ENCODE data around the gene CBLN2.

The CBLN2 gene

DNA sequence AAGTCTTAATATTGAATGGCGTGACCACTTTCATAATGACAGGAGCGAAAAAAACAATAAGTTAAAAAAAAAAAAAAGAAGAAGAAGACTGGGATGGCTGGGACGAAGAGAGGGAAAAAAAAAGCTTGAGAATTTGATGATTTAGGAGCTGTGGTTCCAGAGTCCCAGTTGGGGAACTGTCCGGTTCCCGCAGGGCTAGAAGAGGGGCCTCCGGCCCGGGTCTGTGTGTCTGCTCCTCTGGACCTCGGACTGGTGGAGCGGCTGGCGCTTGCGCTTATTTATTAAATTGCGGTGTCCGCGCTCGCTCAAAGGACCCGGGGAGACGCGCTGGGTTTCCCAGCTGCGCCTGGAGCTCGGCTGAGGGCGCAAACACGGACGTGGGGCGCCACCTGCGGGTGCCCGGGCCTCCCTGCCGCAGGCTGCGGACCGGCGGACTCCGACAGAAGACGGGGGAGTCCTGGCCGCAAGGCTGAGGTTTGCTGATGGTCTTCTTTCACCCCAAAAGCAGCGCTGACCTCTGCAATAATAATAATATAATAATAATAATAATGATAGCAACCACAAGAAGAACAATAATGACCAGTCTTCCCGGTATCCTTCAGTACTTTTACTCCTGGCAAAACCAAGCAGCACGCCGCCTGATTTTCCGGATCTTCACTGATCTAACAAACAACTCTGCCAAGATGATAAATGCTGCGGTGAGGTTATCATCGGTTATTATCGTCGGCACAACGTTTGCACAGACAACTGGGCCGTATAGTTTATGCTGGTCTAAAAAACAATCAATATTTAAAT is at the start of gene CBLN2:
Gene CBLN2, minus strand, starts transcription at position 251 of the 795 bp plus-strand sequence. CDS start 2,182 bp downstream, outside the sequence.
- peak; percentile 48 to 54 for DNase-seq

DNA sequence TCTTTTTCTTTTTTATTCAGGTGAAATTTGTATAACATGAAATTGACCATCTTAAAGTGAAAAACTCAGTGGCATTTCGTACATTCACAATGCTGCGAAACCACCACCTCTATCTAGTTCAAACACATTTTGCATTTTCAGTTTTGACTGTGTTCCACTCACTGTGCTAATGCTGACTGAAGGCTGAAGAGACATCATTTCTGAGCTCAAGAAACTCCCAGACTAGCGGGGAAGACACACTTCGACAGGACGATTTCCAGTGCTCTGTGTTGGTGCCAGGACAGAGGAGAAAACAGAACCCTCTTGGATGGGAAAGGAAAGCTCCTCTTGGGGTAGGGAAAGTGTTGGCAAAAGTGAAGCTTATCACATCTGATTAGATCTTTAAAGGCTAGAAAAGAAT is 44.2 kb upstream of the CBLN2 start:
- DNase-seq, result no peak

DNA sequence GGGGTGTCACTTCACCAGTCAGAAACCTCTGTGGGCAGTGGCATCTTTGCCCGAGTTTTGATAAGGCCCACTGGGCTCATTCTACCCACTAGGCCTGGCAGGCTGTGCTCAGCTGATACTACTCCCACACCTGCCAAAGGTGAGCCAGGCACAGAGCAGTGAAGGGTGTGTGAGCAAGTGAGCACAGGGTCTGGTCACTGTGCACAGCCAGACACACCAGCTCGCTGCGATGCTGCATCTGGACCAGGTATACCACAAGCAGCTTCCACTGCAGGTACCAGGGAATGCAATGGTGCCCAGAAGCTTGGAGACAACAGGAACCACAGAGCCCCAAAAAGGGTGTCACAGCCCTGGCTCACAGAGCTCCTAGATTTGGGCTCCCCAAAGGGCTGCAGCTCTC is 40.6 kb upstream of the CBLN2 start:
- no peak for DNase-seq

DNA sequence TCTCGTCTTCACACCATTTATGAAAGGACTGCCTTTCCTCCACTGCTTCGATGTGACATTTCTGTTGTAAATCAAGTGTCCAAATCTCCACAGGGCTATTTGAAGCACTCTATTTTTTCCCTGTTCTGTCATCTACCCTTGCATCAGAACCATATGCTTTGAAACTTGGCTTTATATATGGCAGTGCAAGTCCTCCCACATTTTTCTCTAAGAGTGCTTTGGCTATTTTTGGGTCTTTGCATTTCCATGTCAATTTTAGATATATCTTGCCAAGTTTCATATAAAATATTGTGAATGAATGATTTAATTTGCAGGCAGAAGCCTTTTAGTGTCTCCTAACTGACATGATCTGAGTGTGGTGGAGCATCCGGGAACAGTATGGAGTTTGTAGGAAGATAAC is 37.8 kb upstream of the CBLN2 start:
- DNase-seq, result no peak

DNA sequence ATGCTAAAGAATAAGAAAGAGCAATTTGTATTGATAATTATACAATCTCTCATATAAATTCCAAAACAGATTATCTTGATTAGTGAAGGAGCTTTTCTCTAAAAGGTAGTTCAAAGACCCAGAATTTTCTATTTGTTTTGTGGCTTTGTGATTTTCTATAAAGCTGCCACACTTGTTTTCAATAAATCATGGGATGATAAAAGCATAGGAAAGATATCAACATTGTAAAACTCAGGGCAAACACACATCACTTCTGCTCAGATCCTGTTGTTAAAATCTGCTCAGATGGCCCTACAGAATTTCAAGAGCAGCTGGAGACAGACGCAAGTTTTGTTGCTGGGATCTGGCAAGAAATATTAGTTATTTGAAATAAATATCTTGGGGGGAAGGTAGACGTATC is 28.8 kb upstream of the CBLN2 start:
- DNase-seq, result no peak

DNA sequence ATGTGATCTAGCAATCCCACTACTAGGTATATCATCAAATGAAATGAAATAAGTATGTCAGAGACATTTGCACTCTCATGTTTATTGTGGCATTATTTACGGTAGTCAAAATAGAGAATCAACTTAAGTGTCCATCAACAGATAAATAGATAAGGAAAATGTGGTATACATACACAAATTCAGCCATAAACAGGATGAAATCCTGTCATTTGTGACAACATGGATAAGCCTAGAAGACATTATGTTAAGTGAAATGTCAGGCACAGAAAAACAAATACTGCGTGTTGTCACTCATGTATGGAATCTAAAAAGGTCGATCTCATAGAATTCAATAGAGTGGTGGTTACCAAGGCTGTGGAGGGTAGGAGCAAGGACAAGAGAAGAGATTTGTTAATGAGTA is 22.1 kb upstream of the CBLN2 start:
- no peak for DNase-seq

DNA sequence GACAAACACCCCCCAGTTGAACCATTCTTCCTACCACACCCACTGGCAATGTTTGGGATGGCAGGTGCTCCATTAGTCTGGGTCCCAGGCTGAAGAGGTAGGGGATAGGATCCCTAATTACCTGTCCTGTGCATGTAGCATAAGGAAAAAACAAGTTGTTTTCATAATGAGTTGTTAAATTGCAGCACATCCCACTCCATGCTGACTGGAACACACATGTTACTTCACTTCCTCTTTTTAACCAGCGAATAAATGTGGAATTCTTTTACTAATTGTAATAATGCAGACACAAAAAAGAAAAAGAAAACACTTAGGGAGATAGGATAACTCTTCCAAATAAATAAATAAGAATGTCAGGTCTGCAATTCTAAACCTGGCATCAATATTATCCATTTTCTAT is 11.8 kb upstream of the CBLN2 start:
- DNase-seq, result no peak

DNA sequence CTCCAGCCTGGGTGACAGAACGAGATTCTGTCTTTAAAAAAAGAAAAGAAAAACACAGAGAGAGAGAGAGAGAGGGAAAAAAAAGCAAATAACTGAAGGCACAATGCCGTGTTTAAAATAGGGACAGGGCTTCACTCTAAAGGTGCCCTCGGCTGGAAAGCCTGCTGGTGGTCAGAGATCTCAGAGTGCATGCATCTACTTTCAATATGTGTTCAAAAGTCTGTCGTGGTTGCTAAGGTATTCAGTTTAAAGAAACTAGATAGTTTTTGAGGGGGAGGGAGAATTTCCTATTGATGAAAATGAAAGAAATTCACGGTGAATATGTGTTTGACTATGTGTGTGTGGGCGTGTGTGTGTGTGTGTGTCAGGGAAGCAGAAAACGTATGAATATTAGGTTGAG is 11.0 kb upstream of the CBLN2 start:
- DNase-seq, result no peak

DNA sequence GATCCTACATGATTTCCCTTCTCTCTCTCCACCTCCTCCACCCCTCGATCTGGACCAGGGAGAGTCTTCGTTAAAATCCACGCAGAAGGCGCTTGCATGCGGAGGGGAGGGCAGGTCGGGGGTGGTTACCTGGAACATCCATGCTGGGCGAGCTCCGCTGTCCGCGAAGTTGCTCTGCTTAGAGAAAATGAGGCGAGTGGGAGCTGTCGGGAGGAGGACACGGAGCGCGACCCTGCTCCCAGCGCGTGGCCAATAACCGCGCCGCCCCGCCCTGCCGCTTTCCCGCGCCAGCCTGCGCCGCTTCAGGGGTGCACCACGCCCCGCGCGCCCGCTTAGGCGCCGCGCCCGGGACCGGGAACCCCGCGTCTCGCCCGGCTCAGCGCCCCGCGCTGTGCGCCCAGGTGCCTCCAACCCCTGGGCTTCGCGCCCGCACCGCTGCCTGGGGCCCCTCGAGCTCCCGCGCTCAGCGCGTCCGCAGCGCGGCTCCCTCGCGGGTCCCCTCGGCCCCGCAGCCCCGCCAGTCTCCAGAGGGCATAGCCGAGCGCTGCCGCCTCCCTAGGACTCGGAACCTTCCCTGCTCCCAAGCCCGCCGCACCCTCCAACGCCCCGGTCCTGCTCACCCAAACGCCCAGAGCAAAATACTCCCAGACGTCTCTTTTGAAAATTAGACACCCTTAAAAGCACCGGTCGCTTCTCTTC is 636 bp downstream of the CBLN2 start:
- no peak for DNase-seq

DNA sequence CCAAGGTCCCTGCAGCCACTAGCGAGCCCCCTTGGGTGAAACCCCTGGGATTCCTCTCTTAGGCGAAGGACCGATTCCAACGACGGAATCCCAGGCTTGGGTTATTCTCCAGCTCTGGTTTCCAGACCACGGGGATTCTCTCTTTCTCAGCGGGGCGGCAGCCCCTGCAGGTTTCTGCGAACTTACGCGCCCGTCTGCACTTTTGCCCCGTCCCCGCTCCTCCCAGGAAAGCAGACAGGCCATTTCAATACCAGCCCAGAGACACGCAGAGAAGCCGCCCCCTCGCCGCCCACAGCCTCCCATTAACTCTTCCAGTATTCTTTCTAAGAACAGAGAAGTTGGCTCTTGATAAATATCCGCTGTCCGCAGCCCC is 1.2 kb downstream of the CBLN2 start:
- DNase-seq, result no peak

DNA sequence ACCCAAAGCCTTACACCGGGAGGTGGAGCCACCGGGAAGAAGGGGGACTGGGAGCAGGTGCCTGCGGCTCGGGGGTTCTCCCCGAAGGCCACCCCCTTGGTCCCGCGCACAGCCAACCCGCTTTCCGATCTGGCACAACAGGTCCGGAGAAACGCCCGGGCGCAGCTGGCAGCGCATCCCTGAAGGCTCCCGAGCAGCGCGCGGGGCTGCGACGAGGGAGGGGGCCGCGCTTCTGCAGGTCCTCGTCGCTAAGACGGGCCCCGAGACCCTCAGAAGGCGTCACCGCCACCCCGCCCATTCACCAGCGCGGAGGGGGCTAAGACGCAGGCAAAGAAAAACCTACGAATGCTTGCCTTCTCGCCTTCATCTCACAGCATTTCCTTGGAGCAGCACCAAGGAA is 1.8 kb downstream of the CBLN2 start:
- no peak for DNase-seq

DNA sequence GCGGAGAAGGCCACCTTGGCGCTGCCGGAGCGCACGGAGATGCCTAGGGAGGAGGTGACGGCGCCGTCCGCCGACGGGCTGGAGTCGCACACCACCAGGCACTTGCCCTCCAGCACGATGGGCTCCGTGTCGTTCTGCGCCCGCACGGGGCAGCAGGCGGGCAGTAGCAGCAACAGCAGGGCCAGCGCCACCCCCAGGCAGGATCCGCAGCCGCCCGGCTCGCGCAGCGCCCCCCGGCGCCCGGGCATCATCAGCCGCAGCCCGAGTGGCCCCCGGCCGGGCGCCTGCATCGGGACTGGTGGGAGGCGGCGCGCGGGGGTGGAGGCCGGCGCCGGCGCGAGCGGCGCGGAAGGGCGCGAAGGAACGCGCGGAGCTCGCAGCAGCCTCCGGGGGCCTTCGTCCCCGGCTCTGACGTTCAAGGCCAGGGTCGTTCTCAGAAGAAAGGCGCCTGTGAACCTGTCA is 2.2 kb downstream of the CBLN2 start:
- no peak for DNase-seq

DNA sequence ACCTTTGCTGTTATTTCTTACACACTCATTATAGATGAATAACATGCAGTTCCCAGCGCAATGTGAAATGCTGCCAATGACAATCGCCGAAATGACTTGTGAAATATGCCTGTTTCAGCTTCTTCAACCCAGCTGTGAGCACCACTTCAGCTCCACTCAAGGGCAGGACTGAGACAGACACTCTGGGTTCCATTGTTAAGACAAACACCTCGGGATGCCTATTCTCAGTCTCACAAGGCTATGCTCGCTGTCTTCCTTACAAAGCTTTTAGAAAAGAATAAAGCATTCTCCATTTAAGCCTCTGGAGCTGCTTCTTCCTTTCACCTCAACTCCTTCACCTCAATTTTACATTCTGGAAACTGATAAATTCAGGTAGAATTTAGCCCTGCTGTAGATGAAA is 4.2 kb downstream of the CBLN2 start:
- DNase-seq, result no peak

DNA sequence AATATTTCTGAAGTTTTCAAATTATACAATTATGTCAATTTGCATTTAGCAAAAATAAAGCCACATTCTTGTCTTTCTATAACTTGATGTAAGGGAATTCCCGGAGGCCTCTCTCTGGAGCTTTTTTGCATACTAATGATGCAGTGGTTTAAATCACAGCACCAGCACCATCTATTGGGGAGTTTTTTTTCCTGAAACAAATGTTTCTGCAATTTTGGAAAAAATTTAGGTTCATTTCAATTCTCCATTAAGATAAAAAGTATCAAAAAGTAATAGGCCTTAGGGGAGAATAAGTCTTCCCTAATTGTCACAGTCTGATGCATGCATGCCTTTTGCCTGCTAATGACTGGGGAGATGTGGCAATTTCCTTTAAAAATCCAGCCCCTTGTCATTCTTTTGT is 13.5 kb downstream of the CBLN2 start:
- no peak for DNase-seq

DNA sequence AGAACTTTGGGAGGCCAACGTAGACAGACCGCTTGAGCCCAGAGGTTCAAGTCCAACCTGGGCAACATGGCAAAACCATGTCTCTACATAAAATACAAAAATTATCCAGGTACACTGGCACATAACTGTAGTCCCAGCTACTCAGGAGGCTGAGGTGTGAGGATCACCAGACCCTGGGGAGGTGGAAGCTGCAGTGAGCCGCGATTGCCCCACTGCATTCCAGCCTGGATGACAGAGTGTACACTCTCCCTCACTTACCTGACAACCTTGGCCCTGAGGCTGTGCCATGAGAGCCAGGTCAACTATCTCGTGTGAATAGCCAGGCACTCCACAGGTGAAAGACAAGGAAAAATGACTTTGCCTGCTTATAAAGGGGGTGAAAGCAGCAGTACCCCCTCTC is 39.3 kb downstream of the CBLN2 start:
- DNase-seq, result no peak

DNA sequence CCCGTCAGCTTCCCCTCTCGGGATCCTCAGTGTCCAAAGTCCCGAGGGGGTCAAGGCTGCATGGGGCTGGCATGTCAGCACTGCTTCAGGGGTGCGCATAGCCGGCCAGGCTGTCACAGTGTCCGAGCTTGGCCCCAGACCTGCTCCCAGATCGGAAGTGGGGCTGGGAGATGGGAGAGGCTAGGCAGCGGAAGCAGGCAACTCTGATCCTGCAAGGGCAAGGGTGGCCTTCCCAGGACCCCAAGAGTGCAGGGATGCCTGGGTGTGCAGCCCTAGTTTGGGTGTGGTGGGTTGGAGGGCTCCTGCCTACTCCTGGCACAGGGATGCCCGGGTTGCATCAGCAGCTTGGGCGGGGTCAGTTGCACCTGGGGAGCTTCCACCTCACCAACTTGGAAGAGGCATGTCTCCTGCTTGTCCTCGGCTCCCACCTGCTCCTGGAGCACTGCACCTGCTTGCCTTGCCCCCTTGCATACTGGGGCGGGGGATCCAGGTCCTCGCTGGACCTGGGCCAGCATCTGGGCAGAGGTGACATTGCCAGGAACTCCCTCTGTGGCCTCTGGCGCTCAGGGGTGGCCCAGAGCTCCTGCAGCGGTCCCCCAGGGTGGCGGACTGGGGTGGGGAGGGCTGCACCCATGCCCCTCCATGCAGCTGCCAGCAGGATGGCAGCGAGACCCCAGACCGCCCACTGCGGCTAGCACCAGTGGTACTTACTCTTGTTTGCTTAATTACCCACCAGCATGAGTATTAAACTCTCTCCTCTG is 41.3 kb downstream of the CBLN2 start:
- no peak for DNase-seq

DNA sequence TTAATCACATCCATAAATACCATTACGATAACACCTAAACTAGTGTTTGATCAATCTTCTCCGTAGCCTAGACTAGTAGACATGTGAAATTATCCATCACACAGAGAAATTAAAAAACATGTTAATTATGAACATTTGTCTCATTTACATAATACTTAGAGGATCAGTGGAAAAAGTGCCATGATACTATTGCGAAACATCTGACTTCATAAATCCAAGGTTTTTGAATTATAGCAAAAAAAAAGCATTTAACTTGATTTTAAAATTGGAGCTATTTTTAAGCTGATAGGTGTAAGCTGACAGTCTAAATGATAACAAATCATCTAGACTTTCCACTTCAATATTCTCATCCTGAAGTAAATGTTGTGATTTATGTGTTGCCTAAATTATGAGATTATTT is 51.6 kb downstream of the CBLN2 start:
- DNase-seq, result no peak

Data from activated CD4-positive, alpha-beta T cell treated with anti-CD3 and anti-CD28 coated beads, Interleukin-2, amount 50 U/mL, for 48 hours (primary cell).